Ovary (tissue), 9 donors: ENCODE data around the gene ZFPM1. TPM values are rescaled to one million over a fixed set of nuclear protein-coding genes. Genes with fewer than 3 reads are reported as not detected.
"Not testable (repeated sequence)": the region's sequence is repeated elsewhere in the genome, so short reads cannot be mapped to it uniquely, and the experiment has no call there.

Experiments used
- DNase-seq, 5 donors: peaks; one replicate each; pipeline ENCODE4 v3.0.0-alpha.2; 2019 to 2020
- H3K27ac ChIP-seq, 2 donors: fragments of 200-600 bp; one replicate each; pipeline versions ENCODE4 v1.5.1 to v1.8.0; 2019 to 2022
- H3K27me3 ChIP-seq: fragments of 200-600 bp; one replicate; pipeline ENCODE4 v1.8.0; 2022
- H3K36me3 ChIP-seq: fragments of 200-600 bp; sonication (generic); one replicate; pipeline ENCODE4 v1.5.1; 2019
- H3K4me1 ChIP-seq: one replicate; pipeline ENCODE4 v1.8.1; 2013; ENCODE audit warnings: mild to moderate bottlenecking, moderate library complexity; ENCODE audit not compliant: insufficient read depth
- H3K4me3 ChIP-seq: fragments of 200-600 bp; sonication (generic); one replicate; pipeline ENCODE4 v1.5.1; 2017
- H3K9me3 ChIP-seq, 2 donors: fragments of 200-600 bp in 1 of 2; sonication (generic) in 1 of 2; one replicate each; pipeline versions ENCODE4 v1.5.1 to v1.8.1; 2013 to 2019; ENCODE audit warnings: mild to moderate bottlenecking in 1 of 2, moderate library complexity in 1 of 2
- CTCF ChIP-seq, 3 donors: fragments of 450-650 bp in 2 of 3; fragments of 200-600 bp in 1 of 3; IDR thresholded peaks; one replicate each; pipeline versions ENCODE4 v1.5.1 to v1.8.0; 2016 to 2022; ENCODE audit warnings: antibody characterized with exemption in 3 of 3, mild to moderate bottlenecking in 1 of 3
- EP300 ChIP-seq: sonication (generic); formaldehyde crosslinking; IDR thresholded peaks from one replicate; pipeline ENCODE4 v1.6.1; 2017; ENCODE audit warnings: antibody characterized with exemption
- POLR2A ChIP-seq: fragments of 450-650 bp; IDR thresholded peaks from one replicate; pipeline ENCODE4 v1.6.1; 2017; ENCODE audit warnings: antibody characterized with exemption, mild to moderate bottlenecking, moderate library complexity
- WGBS, 3 donors: extraction: QIAGEN DNeasy Blood & Tissue Kit in 1 of 3; methylation state at CpG; one replicate each; pipeline versions ENCODE4 v1.1.5 to v1.1.7; 2013 to 2017; 5-methylcytosine and 5-hydroxymethylcytosine counted together
- intact Hi-C, 4 donors: fragments of 100-400 bp; cut with DNase I; formaldehyde crosslinking; loops; one replicate each; pipeline versions ENCODE4 v1.11.0 to v1.15.1; 2022 to 2023
- polyA plus RNA-seq, 2 donors: library from polyadenylated mRNA; stranded (reverse); fragments of 200-250 nt in 1 of 2; fragments of 350-450 nt in 1 of 2; fragmentation: Illumina TruSeq in 1 of 2; extraction: RNeasy Lipid Tissue Mini Kit (QIAGEN cat#74804) in 1 of 2; gene quantifications; one replicate each; pipeline ENCODE4 v1.2.3, GENCODE V29; 2013 to 2014
- total RNA-seq, 7 donors: library from RNA; depleted of rRNA in 2 of 7; stranded (reverse); fragments of >200 nt in 2 of 7; fragmentation: NEBNext Ultra II Directional in 3 of 7; extraction: Animal tissue kit (Norgen Biotek cat#: 25700) in 3 of 7; gene quantifications; one replicate each; pipeline versions ENCODE4 v1.1.0 to v1.2.4, GENCODE V29; 2016 to 2023
- donor health status: DM: no; HTN: no; CAD: no; lungs with moderate emphysema.
- donor health status: DM: no; HTN: no; CAD: no.
- donor health status: Bipolar disorder and iron deficiency.
- donor health status: DM: yes; HTN: yes; CAD: no.
- donor health status: DM: no; HTN: no; CAD: no.
- donor health status: DM: yes; HTN: yes; CAD: no.

ZFPM1 gene
- total and polyA plus RNA-seq, 9 donors: 0.10 to 11.4 (median 3.5) TPM

- Histone ChIP-seq H3K27me3 (no peaks in the 10 kb centered on the region), H3K4me1 (peaks cover 5% of the 10 kb centered on the region), H3K27ac (no peak overlapping the region), H3K4me3 (no peak overlapping the region), H3K36me3 (no peaks in the 10 kb centered on the region), H3K9me3 (no peaks in the 10 kb centered on the region)
- TF ChIP-seq EP300 (no peak), POLR2A (no peak), CTCF (IDR thresholded peaks at IDR 0.05) (no peak)
- DNase-seq: no peak
- WGBS, 3 donors: 85 to 87% (median 86%) methylated on average over 28 of the region's 29 CpGs
- intact Hi-C loops: no loop called here
Observed at GRCh38 chr16:88409296-88410065, 43.6 kb upstream of the ZFPM1 start.

DNA sequence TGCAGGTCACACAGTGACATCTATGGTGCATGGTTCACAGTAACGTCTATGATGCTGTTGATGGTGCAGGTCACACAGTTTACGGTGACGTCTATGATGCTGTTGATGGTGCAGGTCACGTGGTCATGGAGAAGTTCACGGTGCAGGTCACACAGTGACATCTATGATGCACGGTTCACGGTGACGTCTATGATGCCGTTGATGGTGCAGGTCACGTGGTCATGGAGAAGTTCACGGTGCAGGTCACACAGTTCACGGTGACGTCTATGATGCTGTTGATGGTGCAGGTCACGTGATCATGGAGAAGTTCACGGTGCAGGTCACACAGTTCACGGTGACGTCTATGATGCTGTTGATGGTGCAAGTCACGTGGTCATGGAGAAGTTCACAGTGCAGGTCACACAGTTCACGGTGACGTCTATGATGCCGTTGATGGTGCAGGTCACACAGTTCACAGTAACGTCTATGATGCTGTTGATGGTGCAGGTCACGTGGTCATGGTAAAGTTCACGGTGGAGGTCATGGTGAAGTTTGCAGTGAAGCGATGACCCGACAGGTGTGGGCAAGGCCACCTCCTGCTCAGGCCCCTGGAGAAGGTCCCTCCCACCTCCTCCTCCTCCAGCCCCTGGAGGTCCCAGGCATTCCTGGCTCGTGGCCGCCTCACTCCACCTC lies 42.6 kb upstream of the ZFPM1 start:
- H3K27ac ChIP-seq, H3K4me1 ChIP-seq, H3K4me3 ChIP-seq, H3K27me3 ChIP-seq, H3K9me3 ChIP-seq, H3K36me3 ChIP-seq, DNase-seq, intact Hi-C loops: not testable (repeated sequence)
- WGBS, 3 donors: 92 to 94% (median 94%) methylated on average over 28 of the region's 28 CpGs

GRCh38 chr16:88411951-88412576 lies 41.0 kb upstream of the ZFPM1 start:
- no peak overlapping the region for H3K4me3 ChIP-seq
- 89 to 94% (median 94%) methylated on average over 14 to 18 of the region's 18 CpGs for WGBS, 3 donors
- no peak overlapping the region for H3K27ac ChIP-seq
- intact Hi-C loops: no loop called here
- TF ChIP-seq EP300: no peak
- TF ChIP-seq CTCF (IDR thresholded peaks at IDR 0.05): no peak
- no peaks in the 10 kb centered on the region for H3K4me1 ChIP-seq
- H3K36me3 ChIP-seq: no peaks in the 10 kb centered on the region
- H3K9me3 ChIP-seq: no peaks in the 10 kb centered on the region
- no peaks in the 10 kb centered on the region for H3K27me3 ChIP-seq
- DNase-seq: no peak

DNA sequence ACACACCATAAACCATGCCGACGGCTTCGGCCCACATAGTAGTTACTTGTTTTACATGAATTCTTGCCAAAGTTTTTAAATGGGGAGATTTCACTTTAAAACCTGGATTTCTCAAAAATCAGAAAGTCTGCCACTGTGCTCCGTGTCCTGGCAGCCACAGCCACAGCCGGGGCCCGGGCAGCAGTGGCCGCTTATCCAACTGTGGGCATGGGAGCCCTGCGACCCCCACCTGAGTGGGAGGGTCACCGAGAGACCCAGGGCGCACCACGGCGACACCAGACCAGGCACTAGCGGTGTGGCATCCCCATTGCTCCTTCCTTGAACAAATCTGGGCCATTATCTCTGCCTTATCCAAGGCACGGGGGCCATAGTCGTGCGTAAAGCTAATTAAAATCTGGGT lies 40.3 kb upstream of the ZFPM1 start:
- no peak for DNase-seq
- no peaks in the 10 kb centered on the region for H3K36me3 ChIP-seq
- no peaks in the 10 kb centered on the region for H3K27me3 ChIP-seq
- no peaks in the 10 kb centered on the region for H3K4me1 ChIP-seq
- H3K9me3 ChIP-seq: no peaks in the 10 kb centered on the region
- no peak overlapping the region for H3K4me3 ChIP-seq
- no peak for TF ChIP-seq CTCF (IDR thresholded peaks at IDR 0.05)
- TF ChIP-seq POLR2A: no peak
- no peak for TF ChIP-seq EP300
- 76 to 80% (median 80%) methylated on average over 16 of the region's 16 CpGs for whole genome bisulfite sequencing, 3 donors
- intact Hi-C loops: no loop called here
- H3K27ac ChIP-seq: no peak overlapping the region

DNA sequence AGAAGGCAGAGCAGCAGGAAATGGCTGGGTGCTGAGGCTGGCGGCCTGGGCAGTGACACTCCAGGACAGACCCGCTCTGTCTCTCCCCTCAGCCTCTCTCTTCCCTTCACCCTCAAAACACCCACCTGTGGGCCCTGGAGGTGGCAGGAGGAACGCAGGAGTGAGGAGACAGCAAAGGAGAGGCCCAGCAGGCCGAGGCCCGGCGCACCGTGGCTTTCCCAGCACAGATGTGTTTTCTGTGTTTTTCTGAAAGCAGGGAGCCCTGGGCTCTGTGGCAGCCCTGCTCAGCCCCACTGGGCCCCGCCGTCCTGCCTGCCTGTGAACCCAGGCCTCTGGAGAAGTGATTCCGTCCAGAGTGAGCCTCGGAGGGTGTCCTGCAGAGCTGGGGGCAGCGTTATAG lies 39.8 kb upstream of the ZFPM1 start:
- 87 to 90% (median 88%) methylated on average over 12 of the region's 12 CpGs for WGBS, 3 donors
- intact Hi-C loops: no loop called here
- no peaks in the 10 kb centered on the region for H3K4me1 ChIP-seq
- DNase-seq: no peak
- H3K27ac ChIP-seq: no peak overlapping the region
- no peaks in the 10 kb centered on the region for H3K9me3 ChIP-seq
- no peak for TF ChIP-seq POLR2A
- TF ChIP-seq EP300: no peak
- no peak for TF ChIP-seq CTCF (IDR thresholded peaks at IDR 0.05)
- H3K36me3 ChIP-seq: no peaks in the 10 kb centered on the region
- no peak overlapping the region for H3K4me3 ChIP-seq
- no peaks in the 10 kb centered on the region for H3K27me3 ChIP-seq
